Spleen (tissue), 7 donors: Measurements from ENCODE around the gene RYK.

Experiments used
- POLR2A ChIP-seq, 3 donors: fragments of 450-650 bp; IDR thresholded peaks; one replicate each; pipeline ENCODE4 v1.5.1; 2017; ENCODE audit warnings: antibody characterized with exemption in 3 of 3, mild to moderate bottlenecking in 1 of 3
- TF ChIP-seq, protein P1 (sequence below), 11 experiments: fragments of 200-600 bp in 7 of 11; fragments of 450-650 bp in 4 of 11; sonication (generic) in 4 of 11; IDR thresholded peaks in 8 of 11; conservative IDR thresholded peaks in 3 of 11; 1 replicate in 7 of 11; 2 replicates in 4 of 11; pipeline versions ENCODE4 v1.4.0 to v1.8.0; 2016 to 2021; ENCODE audit warnings: antibody characterized with exemption in 11 of 11, inconsistent platforms in 4 of 11, mild to moderate bottlenecking in 1 of 11
- donor health status: DM: no; HTN: no; CAD: no; lungs with moderate emphysema.
- donor health status: DM: no; HTN: no; CAD: no.
- donor health status: DM: no; HTN: no; CAD: no.

GRCh38 chr3:134163096-134163495 lies 87.6 kb downstream of the RYK start:
- TF ChIP-seq, protein P1, sequence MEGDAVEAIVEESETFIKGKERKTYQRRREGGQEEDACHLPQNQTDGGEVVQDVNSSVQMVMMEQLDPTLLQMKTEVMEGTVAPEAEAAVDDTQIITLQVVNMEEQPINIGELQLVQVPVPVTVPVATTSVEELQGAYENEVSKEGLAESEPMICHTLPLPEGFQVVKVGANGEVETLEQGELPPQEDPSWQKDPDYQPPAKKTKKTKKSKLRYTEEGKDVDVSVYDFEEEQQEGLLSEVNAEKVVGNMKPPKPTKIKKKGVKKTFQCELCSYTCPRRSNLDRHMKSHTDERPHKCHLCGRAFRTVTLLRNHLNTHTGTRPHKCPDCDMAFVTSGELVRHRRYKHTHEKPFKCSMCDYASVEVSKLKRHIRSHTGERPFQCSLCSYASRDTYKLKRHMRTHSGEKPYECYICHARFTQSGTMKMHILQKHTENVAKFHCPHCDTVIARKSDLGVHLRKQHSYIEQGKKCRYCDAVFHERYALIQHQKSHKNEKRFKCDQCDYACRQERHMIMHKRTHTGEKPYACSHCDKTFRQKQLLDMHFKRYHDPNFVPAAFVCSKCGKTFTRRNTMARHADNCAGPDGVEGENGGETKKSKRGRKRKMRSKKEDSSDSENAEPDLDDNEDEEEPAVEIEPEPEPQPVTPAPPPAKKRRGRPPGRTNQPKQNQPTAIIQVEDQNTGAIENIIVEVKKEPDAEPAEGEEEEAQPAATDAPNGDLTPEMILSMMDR (IDR thresholded peaks at IDR 0.05 in 8 of 11, conservative IDR thresholded peaks at IDR 0.05 in 3 of 11): no peak
- TF ChIP-seq POLR2A (IDR thresholded peaks at IDR 0.05): no peak
